ENCODE measurements around the gene RPL22L1. TPM values are rescaled to one million over a fixed set of nuclear protein-coding genes. Genes with fewer than 3 reads are reported as not detected.
A peak's percentile ranks its signal among the peaks of the same experiment; 100 is the strongest.

The RPL22L1 gene
- 100 to 1,000 TPM in 1 of 4 donors, 10 to 100 TPM in 3; 80.5 to 129 (median 86.5) TPM for total RNA-seq

GRCh38 chr3:170869645-170870593 is at the start of gene RPL22L1:
RPL22L1 (minus strand) TSS chr3:170870195; CDS start chr3:170870167, 28 bp downstream.
- peak; percentile 92 to 99 for DNase-seq (ENCODE audit: low spot score in 2 of 2)
- H3K4me3 ChIP-seq (ENCODE audit: low read depth, poor library complexity, severe bottlenecking), result peak within 1 kb of the TSS; percentile 49
- intact Hi-C loops (cut with DNase I; ENCODE audit: low total_unique reads), result no loop called here
- TF ChIP-seq CTCF (IDR thresholded peaks at IDR 0.05) (no peak), POLR2A (IDR thresholded peaks at IDR 0.05) (peak in 1 of 2 donors; percentile 44)
- 1% methylated on average over 57 to 59 of the region's 59 CpGs for WGBS, 2 donors

GRCh38 chr3:170918715-170919114 is 48.7 kb upstream of the RPL22L1 start:
- no peak overlapping the region for H3K4me3 ChIP-seq (ENCODE audit: low read depth, poor library complexity, severe bottlenecking)
- intact Hi-C loops (cut with DNase I; ENCODE audit: low total_unique reads), result no loop called here
- TF ChIP-seq POLR2A (IDR thresholded peaks at IDR 0.05), result no peak
- no peak for DNase-seq (ENCODE audit: low spot score in 2 of 2)
- 77% methylated on average over 4 of the region's 4 CpGs for WGBS, 2 donors

GRCh38 chr3:170914690-170915089 is 44.7 kb upstream of the RPL22L1 start:
- intact Hi-C loops (cut with DNase I; ENCODE audit: low total_unique reads), result no loop called here
- no peak for DNase-seq (ENCODE audit: low spot score in 2 of 2)
- no peak overlapping the region for H3K4me3 ChIP-seq (ENCODE audit: low read depth, poor library complexity, severe bottlenecking)
- WGBS, 2 donors, result 37 to 38% methylated on average over 1 of the region's 1 CpG
- no peak for TF ChIP-seq CTCF (IDR thresholded peaks at IDR 0.05)
- TF ChIP-seq POLR2A (IDR thresholded peaks at IDR 0.05), result no peak

- DNase-seq (ENCODE audit: low spot score in 2 of 2), result no peak
- 85 to 90% methylated on average over 5 of the region's 5 CpGs for WGBS, 2 donors
- TF ChIP-seq CTCF (IDR thresholded peaks at IDR 0.05) (no peak), POLR2A (IDR thresholded peaks at IDR 0.05) (no peak)
- intact Hi-C loops (cut with DNase I; ENCODE audit: low total_unique reads), result no loop called here
- H3K4me3 ChIP-seq (ENCODE audit: low read depth, poor library complexity, severe bottlenecking), result no peak overlapping the region
Observed at GRCh38 chr3:170914212-170914611, 44.2 kb upstream of the RPL22L1 start.

- TF ChIP-seq CTCF (IDR thresholded peaks at IDR 0.05), result no peak
- no peak for TF ChIP-seq POLR2A (IDR thresholded peaks at IDR 0.05)
- WGBS, 2 donors, result 90 to 95% methylated on average over 3 of the region's 3 CpGs
- intact Hi-C loops (cut with DNase I; ENCODE audit: low total_unique reads), result no loop called here
- H3K4me3 ChIP-seq (ENCODE audit: low read depth, poor library complexity, severe bottlenecking), result no peak overlapping the region
- DNase-seq (ENCODE audit: low spot score in 2 of 2), result no peak
Observed at GRCh38 chr3:170911051-170911450, 41.1 kb upstream of the RPL22L1 start.

GRCh38 chr3:170910542-170910941 is 40.5 kb upstream of the RPL22L1 start:
- no peak for DNase-seq (ENCODE audit: low spot score in 2 of 2)
- no peak overlapping the region for H3K4me3 ChIP-seq (ENCODE audit: low read depth, poor library complexity, severe bottlenecking)
- no peak for TF ChIP-seq CTCF (IDR thresholded peaks at IDR 0.05)
- no peak for TF ChIP-seq POLR2A (IDR thresholded peaks at IDR 0.05)
- intact Hi-C loops (cut with DNase I; ENCODE audit: low total_unique reads), result no loop called here
